Pancreas (tissue), 10 donors: ENCODE measurements around the gene NFIX. TPM values are rescaled to one million over a fixed set of nuclear protein-coding genes. Genes with fewer than 3 reads are reported as not detected.

Source experiments
- ATAC-seq, 4 donors: fragments of 200-7000 bp; cut with Tn5 transposase; one replicate each; pipeline versions ENCODE4 v1.8.0 to v1.9.1; 2020; ENCODE audit warnings: mild to moderate bottlenecking in 4 of 4, moderate library complexity in 4 of 4
- DNase-seq, 6 donors: peaks; one replicate each; pipeline ENCODE4 v3.0.0-alpha.2; 2020
- FAIRE-seq: peaks from 2 replicates; lab custom pipeline; 2012; peaks lifted over from hg19 to GRCh38; lab: Jason Lieb, UNC
- H3K27ac ChIP-seq, 4 donors: fragments of 200-600 bp; sonication (generic); 1 replicate in 3 of 4; 2 replicates in 1 of 4; pipeline versions ENCODE4 v1.5.0 to v1.8.0; 2020
- H3K27me3 ChIP-seq, 4 donors: fragments of 200-600 bp; one replicate each; pipeline ENCODE4 v1.8.0; 2021
- H3K36me3 ChIP-seq, 3 donors: fragments of 200-600 bp; sonication (generic) in 1 of 3; one replicate each; pipeline versions ENCODE4 v1.5.0 to v1.8.0; 2020 to 2021
- H3K4me1 ChIP-seq, 3 donors: fragments of 200-600 bp; one replicate each; pipeline ENCODE4 v1.8.0; 2021
- H3K4me3 ChIP-seq, 4 donors: fragments of 200-600 bp; sonication (generic) in 2 of 4; one replicate each; pipeline versions ENCODE4 v1.5.0 to v1.8.0; 2020 to 2021
- H3K9me3 ChIP-seq, 4 donors: fragments of 200-600 bp; one replicate each; pipeline ENCODE4 v1.8.0; 2021
- WGBS, 2 donors: extraction: QIAGEN DNeasy Blood & Tissue Kit; methylation state at CpG; one replicate each; pipeline ENCODE4 v1.1.7; 2013; 5-methylcytosine and 5-hydroxymethylcytosine counted together
- intact Hi-C, 3 donors: fragments of 100-400 bp; cut with DNase I; formaldehyde crosslinking; loops; one replicate each; pipeline versions ENCODE4 v1.11.1 to v1.14.2; 2022
- polyA plus RNA-seq, 2 donors: library from polyadenylated mRNA; stranded (reverse); fragments of 200-250 nt; gene quantifications; one replicate each; pipeline ENCODE4 v1.2.3, GENCODE V29; 2013
- total RNA-seq, 6 donors: library from RNA; stranded (reverse); fragmentation: NEBNext Ultra II Directional in 4 of 6; extraction: Animal tissue kit (Norgen Biotek cat#: 25700) in 4 of 6; gene quantifications; one replicate each; pipeline versions ENCODE4 v1.2.1 to v1.2.4, GENCODE V29; 2021 to 2023
- TF ChIP-seq, protein P1 (sequence below), 4 donors: fragments of 200-600 bp; sonication (generic) in 3 of 4; IDR thresholded peaks; one replicate each; pipeline versions ENCODE4 v1.5.0 to v1.8.0; 2021; ENCODE audit warnings: antibody characterized with exemption in 4 of 4
- donor health status: healthy with polysubstance abuse.
- donor health status: DM: no; HTN: no; CAD: no; lungs with moderate emphysema.
- donor health status: DM: no; HTN: no; CAD: no.
- donor health status: control.
- donor health status: control.
- donor health status: Bipolar disorder and iron deficiency.
- donor health status: DM: yes; HTN: yes; CAD: no.
- donor health status: DM: no; HTN: no; CAD: no.
- donor health status: DM: no; HTN: no; CAD: no.
- donor health status: DM: yes; HTN: yes; CAD: no.

The NFIX gene
- total and polyA plus RNA-seq, 8 donors = 8.3 to 45.1 (median 32.7) TPM

DNA sequence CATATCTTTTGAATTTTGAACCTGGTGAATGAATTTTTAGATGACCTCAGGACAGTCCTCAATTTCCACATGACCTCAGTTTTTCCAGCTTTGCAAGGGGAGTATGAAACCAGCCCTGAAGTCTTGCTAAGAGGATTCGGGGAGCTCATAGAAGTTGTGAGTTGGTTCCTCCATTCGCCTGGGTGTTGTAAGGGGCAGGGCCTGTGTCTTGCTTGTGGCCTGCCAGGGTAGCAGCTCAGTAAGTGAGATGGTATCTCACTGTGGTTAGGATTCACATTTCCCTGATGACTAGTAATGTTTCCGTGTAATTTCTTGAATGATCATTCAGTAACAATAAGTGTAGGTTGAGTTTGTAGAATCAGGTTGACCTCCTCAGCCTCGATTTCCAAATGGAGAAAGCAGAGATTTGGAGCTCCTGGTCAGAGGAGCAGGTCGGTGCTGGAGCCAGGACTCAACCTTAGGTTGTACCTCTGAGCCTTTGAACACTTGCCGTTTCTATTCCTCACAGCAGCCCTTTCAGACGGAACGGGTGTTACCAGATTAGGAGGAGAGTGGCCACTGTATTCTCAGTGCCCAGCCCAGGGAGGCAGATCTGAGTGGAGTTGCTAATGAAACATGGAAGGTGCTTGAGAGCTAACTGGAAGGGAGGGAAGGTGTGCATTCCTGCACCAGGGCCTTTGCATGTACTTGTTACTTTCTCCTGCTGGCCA is 137.4 kb downstream of the NFIX start:
- H3K27ac ChIP-seq = no peak overlapping the region

DNA sequence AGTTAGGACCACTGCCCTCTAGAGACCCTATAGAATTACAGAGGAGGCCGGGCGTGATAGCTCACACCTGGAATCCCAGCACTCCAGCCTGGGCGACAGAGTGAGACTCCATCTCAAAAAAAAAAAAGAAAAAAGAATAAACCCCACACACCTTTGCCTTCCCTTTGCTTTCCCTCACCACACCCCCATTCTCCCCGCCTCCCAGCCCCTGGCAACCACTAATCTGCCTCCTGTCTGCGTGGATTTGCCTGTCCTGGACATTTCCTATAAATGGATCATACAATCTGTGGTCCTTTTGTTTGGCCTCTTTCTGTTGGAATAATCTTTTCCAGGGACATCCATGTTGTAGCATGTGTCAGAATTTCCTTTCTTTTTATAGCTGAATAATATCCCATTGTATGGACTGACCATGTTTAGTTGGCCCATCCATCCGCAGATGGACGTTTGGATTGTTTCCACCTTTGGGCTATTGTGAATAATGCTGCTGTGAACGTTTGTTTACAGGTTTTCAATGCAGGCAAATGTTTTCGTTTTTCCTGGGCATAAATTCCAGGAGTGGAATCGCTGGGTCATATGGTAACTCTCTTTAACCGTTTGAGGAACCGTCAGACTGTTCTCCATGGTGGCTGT is 138.1 kb downstream of the NFIX start:
- no peak overlapping the region for H3K27ac ChIP-seq

More for the DNA sequence above, 137.4 kb downstream of the NFIX start:
- no peaks in the 10 kb centered on the region for H3K9me3 ChIP-seq
- ATAC-seq (no peak), FAIRE-seq (no peak), DNase-seq (no peak)
- 83 to 84% methylated on average over 8 of the region's 8 CpGs for WGBS, 2 donors
- TF ChIP-seq, protein P1, sequence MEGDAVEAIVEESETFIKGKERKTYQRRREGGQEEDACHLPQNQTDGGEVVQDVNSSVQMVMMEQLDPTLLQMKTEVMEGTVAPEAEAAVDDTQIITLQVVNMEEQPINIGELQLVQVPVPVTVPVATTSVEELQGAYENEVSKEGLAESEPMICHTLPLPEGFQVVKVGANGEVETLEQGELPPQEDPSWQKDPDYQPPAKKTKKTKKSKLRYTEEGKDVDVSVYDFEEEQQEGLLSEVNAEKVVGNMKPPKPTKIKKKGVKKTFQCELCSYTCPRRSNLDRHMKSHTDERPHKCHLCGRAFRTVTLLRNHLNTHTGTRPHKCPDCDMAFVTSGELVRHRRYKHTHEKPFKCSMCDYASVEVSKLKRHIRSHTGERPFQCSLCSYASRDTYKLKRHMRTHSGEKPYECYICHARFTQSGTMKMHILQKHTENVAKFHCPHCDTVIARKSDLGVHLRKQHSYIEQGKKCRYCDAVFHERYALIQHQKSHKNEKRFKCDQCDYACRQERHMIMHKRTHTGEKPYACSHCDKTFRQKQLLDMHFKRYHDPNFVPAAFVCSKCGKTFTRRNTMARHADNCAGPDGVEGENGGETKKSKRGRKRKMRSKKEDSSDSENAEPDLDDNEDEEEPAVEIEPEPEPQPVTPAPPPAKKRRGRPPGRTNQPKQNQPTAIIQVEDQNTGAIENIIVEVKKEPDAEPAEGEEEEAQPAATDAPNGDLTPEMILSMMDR (IDR thresholded peaks at IDR 0.05) = no peak
- intact Hi-C loops = no loop called here
- no peaks in the 10 kb centered on the region for H3K4me1 ChIP-seq
- H3K27me3 ChIP-seq = no peaks in the 10 kb centered on the region
- H3K36me3 ChIP-seq = peaks cover 0 to 25% (median 0%) of the 10 kb centered on the region in 3 donors
- H3K4me3 ChIP-seq = no peak overlapping the region

DNA sequence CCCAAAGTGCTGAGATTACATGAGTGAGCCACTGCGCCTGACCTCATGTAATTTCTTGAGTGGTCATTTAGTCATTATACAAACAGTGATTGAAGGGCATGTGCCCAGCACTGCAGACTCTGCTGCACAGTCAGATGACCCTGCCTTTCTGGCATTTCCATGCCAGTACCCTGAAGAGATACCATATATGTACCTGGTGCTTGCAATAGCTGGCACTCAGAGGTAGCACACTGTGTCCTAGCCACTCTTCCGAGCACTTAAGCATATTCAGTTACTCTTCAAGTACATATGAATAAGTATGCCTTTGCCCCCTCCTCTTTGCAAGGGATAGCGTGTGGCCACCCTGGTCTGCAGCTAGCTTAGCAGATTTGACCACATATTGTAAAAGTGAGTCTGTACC is 139.4 kb downstream of the NFIX start:
- TF ChIP-seq, protein P1 (IDR thresholded peaks at IDR 0.05) = no peak
- H3K27ac ChIP-seq = no peak overlapping the region
- ATAC-seq = no peak
- H3K4me3 ChIP-seq = no peak overlapping the region
- intact Hi-C loops = no loop called here
- no peaks in the 10 kb centered on the region for H3K4me1 ChIP-seq
- peaks cover 0 to 38% (median 8%) of the 10 kb centered on the region in 3 donors for H3K36me3 ChIP-seq
- FAIRE-seq = no peak
- no peak for DNase-seq
- 93 to 98% methylated on average over 3 of the region's 3 CpGs for WGBS, 2 donors
- no peaks in the 10 kb centered on the region for H3K9me3 ChIP-seq
- H3K27me3 ChIP-seq = no peaks in the 10 kb centered on the region

More for the DNA sequence above, 138.1 kb downstream of the NFIX start:
- Histone ChIP-seq H3K4me3 (no peak overlapping the region), H3K9me3 (no peaks in the 10 kb centered on the region), H3K4me1 (no peaks in the 10 kb centered on the region), H3K27me3 (no peaks in the 10 kb centered on the region), H3K36me3 (peaks cover 0 to 32% (median 3%) of the 10 kb centered on the region in 3 donors)
- TF ChIP-seq, protein P1 (IDR thresholded peaks at IDR 0.05) = no peak
- ATAC-seq (no peak), DNase-seq (no peak), FAIRE-seq (no peak)
- intact Hi-C loops = no loop called here
- 69 to 72% methylated on average over 12 of the region's 12 CpGs for WGBS, 2 donors

DNA sequence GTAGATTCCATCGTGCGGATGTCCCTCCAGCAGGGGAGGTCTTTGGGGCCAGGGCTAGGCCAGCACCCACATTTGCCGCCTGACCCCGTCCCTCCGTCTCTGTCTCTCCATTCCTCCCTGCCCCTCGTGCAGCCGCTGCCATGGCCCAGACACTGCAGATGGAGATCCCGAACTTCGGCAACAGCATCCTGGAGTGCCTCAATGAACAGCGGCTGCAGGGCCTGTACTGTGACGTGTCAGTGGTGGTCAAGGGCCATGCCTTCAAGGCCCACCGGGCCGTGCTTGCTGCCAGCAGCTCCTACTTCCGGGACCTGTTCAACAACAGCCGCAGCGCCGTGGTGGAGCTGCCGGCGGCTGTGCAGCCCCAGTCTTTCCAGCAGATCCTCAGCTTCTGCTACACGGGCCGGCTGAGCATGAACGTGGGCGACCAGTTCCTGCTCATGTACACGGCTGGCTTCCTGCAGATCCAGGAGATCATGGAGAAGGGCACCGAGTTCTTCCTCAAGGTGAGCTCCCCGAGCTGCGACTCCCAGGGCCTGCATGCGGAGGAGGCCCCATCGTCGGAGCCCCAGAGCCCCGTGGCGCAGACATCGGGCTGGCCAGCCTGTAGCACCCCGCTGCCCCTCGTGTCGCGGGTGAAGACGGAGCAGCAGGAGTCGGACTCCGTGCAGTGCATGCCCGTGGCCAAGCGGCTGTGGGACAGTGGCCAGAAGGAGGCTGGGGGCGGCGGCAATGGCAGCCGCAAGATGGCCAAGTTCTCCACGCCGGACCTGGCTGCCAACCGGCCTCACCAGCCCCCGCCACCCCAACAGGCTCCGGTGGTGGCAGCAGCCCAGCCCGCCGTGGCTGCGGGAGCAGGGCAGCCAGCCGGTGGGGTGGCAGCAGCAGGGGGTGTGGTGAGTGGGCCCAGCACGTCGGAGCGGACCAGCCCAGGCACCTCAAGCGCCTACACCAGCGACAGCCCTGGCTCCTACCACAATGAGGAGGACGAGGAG is 140.1 kb downstream of the NFIX start:
- Histone ChIP-seq H3K27me3 (no peaks in the 10 kb centered on the region), H3K9me3 (no peaks in the 10 kb centered on the region), H3K27ac (no peak overlapping the region), H3K4me3 (no peak overlapping the region), H3K4me1 (no peaks in the 10 kb centered on the region), H3K36me3 (peaks cover 0 to 38% (median 8%) of the 10 kb centered on the region in 3 donors)
- TF ChIP-seq, protein P1 (IDR thresholded peaks at IDR 0.05) = no peak
- DNase-seq (no peak), FAIRE-seq (no peak), ATAC-seq (no peak)
- WGBS, 2 donors = 93 to 95% methylated on average over 60 of the region's 60 CpGs
- intact Hi-C loops = no loop called here
